GM19372 (cell line): ENCODE results near the gene PVALEF.

ENCODE experiments used
- ATAC-seq: cut with Tn5 transposase; IDR thresholded peaks from one replicate; pipeline ENCODE4 v1.9.1; 2021; ENCODE audit warnings: mild to moderate bottlenecking, low read depth, moderate library complexity; ENCODE audit not compliant: unreplicated experiment

The PVALEF gene

DNA sequence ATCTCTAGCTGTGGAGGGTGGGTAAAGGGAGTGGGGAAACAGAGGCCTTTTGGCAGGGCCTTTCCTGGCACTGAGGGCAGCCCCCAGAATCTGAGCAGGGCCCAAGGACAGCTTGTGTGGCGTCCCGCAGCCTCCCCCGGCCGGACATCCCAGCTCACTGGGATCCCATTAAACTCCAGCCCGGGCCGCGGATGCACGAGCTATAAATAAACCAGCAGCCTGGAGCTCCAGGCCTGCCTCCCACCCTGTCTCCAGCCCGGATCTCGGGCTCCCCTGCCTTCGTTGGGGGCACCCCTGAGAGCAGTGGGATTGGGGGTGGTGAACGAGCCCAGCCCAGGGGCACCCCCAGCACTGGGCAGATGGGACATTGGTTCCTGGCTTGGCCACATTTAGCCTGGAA, 14.6 kb downstream of the PVALEF start:
- ATAC-seq: no peak

DNA sequence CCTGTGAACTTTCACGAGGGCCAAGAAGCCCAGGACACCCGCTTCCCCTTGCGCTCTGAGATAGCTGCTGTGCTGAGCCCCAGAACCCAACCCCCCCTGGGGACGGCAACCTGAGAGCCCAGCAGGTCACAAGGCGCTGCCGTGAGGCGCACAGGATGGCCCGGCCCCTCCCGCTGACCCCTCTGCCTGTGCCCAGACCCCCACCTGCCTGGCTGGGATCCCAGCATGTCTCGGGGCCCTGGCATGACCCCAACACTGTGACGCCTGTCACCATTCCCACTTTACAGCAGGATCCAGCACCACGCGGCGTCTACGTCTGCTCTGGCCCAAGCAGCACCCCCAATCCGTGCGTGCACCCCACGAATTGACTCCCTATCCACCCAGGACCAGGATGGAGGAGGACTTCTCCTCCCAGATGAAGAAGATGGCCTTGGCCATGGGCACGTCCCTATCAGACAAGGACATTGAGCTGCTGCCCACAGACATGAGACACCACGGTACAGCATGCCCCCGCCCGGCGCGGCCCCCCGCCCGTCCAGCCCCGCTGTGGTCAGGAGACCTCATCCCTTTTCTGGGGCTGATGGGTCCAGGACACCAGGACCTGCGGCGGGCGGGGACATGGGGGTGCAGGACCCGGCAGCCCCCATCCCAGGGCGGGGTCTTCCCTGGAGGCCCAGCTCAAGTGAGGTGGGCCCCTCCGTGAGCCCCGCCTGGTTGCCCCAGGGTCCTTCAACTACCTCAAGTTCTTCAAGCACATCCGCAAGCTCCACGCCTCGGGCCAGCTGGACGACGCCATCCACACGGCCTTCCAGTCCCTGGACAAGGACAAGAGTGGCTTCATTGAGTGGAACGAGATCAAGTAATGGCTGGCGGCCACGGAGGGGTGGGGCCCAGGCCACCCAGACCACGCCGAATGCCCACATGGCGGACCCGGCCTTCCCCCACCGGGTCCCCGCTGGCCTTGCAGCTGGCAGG, 15.8 kb downstream of the PVALEF start:
- ATAC-seq: no peak

DNA sequence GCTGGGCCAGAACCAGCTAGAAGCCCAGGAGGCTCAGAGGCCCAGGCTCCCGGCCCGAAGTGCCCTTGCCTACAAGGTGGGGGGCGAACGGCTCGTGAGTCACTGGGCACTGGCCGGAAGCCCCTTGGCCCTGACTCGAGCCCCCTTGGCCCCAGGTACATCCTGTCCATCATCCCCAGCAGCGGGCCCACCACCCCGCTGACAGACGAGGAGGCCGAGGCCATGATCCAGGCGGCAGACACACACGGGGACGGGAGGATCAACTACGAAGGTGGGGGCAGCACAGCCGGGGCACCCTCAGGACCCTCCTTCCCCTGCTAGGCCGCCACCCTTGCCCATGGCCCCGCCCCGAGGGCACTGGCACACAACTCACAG, 16.5 kb downstream of the PVALEF start:
- no peak for ATAC-seq

DNA sequence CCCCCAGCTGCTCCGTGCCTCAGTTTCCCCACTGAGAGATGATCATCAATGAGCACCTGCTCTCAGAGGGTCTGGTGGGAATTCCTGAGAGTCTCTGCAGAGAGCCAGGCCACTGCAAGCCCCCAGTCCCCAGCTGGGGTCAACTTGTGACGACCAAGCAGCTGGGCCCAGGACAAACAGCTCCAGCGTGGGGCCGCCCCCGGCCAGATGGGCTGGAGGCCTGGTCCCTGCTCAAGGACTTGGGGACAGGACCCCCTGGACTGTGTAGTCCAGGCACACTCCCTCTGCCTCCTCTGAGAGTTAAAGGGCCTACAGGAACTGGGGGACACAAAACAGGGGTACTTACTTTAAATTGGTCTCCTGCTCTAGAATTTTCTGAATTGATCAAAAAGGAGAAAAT, 17.3 kb downstream of the PVALEF start:
- ATAC-seq: no peak

DNA sequence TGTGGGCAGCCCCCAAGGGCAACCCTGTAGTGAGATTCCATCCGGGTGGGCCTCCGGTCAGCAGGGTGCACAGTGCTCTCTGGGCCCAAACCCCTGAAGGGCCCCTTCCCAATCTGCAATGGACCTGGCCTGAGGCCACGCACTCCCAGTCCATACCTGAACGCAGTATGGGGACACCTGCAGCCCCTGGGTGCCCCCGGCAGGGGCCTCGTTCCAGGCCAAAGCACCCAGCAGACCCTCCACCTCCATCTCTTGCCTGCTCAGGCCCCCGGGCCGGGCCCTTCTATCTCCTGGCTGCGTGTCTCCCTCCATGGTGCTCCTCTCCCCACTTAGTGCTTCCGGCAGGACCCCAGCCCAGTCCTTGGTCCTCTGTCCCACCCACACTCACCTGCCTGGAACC, 18.0 kb downstream of the PVALEF start:
- ATAC-seq: no peak

DNA sequence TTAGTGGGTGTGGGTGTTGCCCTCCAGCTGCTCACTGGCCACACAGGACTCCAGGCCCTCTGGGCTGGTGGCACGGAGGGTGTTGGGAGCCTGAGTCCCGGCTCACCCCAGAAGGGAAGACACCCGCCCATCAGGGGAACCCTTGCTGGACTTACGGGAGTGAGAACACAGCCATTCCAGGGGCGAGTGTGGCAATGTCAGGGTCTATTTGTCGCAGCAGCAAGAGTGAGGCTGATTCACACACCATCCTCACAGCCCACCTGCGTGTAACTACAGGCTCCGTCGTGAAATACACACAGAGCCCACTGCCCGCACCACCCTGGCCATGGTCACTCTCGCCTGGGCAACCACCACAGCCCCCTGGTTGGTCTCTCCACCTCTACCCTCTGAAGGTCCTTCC, 18.5 kb downstream of the PVALEF start:
- no peak for ATAC-seq

DNA sequence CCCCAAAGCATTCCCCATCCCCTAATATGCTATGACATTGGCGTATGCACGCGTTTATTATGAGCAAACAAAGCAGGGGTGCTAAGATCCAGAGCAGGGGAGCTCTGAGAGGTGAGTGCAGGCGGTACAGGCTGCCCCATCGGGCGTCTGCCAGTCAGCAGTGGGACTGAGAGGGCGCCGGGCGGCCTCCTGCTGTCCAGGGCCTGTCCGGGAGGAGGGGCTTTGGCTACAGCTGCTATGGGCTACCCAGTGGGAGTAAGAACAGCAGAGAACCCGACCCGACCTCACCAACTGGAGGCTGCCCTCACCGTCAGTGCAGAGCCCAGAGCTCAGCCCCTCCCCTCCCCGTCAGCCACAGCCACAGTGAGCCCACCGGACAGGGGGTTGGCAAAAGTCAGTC, 19.2 kb downstream of the PVALEF start:
- no peak for ATAC-seq

DNA sequence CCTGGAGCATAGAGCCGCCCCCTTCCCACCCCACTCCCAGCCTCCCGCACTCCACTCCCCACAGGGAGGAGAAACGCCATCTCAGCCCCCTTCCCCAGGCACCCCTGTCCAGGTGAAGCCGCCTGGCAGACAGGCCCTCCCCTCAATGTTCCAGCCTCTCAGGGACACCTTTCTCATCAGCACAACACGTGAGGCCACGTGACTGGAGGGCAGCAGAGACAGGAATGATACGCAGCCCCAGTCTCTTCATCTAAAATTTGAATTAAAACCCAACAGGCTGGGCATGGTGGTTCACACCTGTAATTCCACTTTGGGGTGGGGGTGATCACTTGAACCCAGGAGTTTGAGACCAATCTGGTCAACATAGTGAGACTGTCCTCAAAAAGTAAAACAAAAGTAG, 20.9 kb downstream of the PVALEF start:
- no peak for ATAC-seq

DNA sequence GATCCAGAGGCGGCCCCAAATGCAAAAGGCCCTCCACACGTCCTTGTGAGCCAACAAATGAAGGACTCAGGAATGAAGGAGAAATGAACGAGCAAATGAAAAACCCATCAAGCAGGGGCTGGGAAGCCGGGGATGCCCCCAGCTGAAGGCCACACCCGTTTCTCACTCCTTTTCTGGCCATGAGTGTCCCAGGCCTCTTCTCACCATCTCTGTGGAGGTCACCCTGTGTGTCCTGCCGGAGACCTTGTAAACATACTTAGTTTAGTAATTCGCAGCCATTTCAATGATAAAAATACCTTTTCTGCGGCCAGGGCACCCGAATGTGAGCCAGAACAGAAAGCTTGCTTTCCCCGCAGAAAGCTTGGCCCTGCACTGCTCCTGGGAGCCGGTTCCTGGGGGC, 21.8 kb downstream of the PVALEF start:
- no peak for ATAC-seq

DNA sequence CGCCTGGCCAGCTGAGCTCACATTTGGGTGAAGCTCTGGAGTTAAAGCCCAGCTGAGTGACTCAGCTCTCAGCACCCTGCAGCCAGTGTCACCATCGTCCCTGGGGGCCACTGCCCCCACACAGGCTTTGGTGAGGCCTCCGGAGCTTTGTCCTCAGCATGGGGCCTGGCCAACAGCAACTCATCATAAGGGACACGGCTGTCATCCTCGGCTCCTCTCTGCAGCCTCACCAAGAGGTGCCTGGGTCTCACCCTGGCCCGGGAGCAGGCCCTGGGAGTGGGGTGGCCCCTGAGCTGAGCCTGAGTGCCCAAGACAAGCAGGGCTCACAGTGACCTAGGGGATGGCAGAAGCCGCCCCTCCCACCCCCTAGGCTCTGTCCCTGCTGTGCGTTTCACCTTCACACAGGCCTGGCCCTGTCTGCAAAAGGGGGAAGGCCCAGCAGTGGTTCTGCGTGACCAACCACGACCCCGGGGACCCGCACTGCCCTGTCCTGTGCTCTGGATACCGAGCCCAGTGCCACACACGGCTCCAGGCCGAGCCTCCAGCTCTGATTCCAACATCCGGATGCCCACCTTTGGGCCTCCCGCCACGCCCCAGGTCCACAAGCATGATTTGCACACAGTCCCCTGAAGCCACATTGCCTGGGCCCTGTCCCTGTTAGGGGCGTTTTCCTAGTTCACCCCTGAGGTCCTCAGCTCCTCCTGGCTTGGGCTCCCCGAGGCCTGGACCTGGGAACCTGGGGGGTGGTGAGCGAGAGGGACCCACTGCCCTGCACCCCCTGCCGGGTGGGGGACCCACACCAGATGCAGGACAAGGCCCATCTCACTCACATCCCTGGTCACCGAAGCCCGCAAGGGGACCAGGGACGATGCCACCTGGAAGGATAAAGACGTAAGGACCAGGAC, 22.5 kb downstream of the PVALEF start:
- no peak for ATAC-seq

DNA sequence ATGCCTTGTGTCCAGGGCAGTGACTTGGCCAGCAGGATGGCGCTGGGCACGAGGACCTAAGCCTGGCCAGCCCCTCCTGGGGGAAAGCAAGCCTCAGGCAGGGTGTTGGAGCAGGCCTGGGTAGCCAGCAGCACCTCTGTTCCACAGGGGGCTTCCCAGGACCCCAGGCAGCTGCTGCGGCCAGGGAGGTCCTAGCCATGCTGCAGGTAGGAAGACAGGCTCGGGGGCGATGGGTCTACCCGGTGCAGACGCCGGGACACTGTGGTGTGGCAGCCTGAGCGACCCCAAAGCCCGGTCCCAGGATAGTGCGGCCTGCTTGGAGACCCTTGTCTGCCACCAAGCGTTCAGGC, 23.2 kb downstream of the PVALEF start:
- ATAC-seq: no peak

DNA sequence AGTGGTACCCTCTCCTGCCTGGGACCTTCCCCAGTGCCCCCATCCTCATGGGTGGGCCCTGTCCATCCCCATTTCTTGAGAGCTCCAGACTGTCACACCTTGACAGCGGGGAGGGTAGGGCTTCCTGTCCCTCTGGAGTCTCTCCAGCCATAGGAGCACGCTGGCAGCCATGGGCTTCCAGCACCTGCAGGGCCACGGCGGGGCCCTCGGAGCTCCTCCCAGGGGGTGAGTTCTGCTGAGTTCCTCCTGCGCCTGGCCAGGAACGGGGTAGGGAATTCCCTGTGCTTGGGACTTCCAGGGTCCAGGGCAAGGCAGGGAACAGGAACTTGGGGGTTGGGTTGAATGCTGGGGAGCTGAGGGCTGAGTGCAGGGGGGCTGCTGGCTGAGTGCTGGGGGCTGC, 23.7 kb downstream of the PVALEF start:
- no peak for ATAC-seq

DNA sequence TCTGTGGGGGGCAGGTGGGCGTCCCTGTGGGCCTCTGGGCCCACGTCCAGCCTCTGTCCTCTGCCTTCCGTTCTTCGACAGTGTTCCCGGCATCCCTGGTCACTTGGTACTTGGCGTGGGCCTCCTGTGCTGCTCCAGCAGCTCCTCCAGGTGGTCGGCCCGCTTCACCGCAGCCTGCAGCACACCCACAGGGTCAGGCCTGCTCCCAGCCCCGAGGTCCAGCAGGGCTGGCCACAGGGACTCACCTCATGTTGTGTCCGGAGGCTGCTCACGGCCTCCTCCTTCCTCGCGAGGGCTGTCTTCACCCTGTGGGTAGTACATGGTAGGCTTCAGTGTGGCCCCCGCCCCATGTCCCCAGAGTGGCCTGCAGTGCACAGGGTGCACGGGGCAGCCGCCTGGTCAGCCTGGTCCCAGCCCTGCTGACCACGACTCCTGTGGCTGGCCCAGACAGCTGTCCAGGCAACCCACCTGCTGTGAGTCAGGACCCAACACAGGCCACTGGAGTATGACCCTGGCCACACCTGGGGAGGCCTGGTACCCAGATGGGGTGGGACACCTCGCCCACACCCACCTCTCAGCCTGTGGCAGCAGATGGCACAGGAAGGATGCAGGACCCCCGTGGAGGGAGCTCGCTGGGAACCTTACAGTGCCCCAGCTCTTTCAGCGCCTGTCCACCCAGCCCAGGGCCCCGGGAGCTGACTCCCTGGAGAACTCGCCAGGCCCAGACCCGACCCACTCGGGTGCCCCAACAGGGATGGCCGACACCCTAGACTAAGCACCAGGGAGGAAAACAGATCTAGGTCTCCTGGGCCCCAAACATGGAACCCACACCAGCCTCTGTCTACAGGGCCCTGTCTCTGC, 24.6 kb downstream of the PVALEF start:
- ATAC-seq: no peak

DNA sequence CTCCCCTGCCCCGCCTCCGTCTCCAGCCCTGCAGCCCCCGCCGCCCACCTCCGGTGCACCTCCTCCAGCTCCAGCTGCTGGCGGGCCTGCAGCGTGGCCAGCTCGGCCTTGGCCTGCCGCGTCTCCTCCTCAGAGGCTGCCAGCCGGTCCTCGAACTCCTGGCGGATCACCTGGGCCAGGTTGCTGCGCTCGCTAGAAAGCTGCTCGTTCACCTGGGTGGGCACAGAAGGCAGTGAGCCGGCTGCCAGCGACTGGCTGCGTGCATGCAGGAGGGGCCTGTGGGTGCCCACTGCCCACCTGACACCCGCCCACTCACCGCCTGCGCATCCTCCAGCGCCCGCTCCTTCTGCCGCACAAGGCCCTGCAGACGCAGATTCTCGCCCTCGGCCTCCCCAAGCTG, 25.3 kb downstream of the PVALEF start:
- ATAC-seq: no peak

DNA sequence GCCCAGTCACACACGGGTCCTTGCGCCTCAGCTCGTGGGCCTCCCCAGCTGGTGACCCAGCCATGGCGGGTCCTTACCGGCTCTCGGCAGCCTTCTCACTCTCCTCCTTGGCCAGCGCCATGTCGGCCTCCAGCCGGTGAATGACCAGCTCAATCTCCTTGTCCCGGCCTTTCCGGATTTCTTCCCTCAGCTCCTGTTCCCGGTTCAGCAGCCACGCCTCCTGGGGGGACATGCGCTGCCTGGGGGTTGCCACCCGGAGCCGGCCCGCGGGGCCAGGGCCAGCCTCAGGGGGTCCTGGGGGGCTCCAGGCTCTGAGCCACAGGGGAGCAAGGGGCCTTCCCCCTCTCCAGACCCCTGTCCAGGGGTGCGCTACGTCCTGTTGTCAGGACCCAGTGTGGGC, 25.8 kb downstream of the PVALEF start:
- ATAC-seq: no peak

DNA sequence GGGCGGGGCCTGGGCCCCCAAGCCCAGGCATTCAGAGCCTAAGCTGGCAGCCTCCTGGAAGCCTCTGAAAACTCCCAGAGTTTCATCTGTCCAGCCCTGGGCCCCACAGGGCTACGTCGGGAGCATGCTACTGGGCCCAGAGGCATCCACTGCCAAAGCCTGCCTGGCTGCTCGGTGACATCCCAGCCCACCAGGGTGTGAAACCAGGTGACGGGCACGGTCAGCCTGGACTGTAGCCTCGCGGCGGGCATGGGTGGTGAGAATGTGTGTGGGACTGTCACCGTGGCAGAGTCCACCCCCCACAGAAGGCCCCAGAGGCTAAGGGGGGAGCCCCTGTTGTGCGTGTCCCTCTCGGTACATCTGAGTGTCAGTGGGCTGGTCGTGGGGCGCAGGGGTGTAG, 26.3 kb downstream of the PVALEF start:
- ATAC-seq: no peak

DNA sequence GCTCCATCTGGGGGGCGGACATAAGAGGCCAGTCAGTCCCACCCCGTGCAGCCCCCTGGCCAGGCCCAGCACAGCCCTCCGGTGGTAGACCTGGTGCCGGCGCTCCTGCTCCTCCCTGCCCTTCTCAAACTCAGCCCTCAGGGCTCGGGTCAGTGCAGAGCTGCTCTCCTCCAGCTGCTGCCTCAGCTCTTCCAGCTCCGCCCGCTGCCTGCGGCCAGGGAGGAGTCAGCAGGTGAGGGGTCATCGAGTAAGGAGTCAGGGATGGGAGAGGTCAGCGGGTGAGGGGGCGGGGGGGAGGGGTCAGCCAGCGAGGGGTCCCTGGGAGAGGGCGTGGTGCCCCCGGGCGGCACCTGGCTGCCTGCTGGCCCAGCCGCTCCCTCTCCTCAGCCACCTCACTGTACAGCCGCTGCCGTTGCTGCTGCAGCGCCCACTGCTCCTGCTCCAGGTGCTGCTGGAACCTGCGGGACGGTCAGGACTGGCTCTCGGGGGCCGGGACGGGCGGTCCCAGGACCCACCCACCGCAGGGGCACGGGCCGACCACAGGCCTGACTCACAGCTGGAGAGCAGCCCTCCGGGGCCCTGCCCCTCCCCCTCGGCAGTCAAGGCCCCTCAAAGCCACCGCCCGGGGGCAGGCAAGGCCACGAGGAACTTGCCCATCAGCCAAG, 27.2 kb downstream of the PVALEF start:
- ATAC-seq: no peak

DNA sequence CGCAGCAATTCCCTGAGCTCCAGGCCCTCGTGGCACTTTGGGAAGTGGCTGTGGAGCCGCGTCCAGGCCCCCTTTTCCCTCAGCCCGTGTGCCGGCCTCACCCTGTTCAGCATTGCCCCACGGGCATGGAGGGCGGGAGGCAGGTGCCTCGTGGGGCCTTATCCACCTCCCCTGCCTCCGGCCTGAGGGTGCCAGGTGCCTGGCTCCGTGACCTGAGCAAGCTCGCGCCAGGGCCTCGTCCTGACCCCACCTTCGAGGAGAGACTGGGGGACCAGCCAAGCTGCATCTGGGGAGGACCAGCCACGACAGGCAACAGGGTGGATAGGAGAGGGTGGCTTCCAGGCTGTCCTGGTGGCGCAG, 27.7 kb downstream of the PVALEF start:
- no peak for ATAC-seq

DNA sequence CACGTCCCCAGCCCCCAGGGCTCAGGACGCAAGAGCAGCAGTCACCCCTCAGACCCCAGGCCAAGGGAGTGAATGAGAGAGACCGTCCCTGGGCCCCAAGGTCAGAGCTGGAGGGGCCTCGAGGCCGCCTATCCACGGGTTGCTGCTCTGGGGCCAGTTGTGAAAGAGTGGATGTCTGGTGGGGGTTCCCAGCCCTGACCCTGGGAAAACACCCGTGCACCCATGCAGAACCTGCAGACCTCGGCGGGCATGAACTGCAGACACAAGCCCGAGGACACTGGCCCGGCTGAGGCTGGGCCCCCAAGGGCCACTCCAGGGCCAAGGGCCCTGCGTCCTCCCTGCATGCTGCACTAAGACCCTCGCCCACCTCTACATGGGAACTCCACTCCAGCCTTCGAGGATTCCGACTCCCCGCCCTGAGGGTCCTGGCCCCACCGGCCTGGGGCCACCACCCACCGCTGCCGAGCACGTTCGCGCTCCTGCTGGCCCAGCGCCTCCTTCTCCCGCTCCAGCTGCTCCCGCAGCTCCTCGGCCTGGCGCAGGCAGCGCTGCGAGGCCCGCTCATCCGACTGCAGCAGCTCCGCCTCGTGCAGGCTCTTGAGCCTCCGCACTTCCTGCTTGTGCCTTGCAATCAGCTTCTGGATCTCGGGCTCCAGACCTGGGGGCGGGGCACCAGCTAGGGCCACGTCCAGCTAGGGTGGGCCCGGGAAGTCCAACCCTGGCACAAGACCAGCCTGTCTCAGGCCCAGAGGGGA, 28.3 kb downstream of the PVALEF start:
- no peak for ATAC-seq
